HepG2 (cell line): ENCODE measurements around the gene TMC8. TPM values are rescaled to one million over a fixed set of nuclear protein-coding genes. Genes with fewer than 3 reads are reported as not detected.

Experiments
- EP300 ChIP-seq, 3 experiments: sonication (generic) in 1 of 3; formaldehyde crosslinking in 1 of 3; IDR thresholded peaks; 2 replicates each; pipeline versions ENCODE4 v1.5.1 to v1.6.1; 2011 to 2020; ENCODE audit warnings: low read depth in 2 of 3, low read length in 2 of 3, borderline replicate concordance in 1 of 3, improper control_type of control experiment in 1 of 3, mild to moderate bottlenecking in 1 of 3, missing genetic modification reagents in 1 of 3, moderate library complexity in 1 of 3
- GPBP1L1 ChIP-seq: sonication (generic); formaldehyde crosslinking; IDR thresholded peaks from 2 replicates; pipeline ENCODE4 v1.5.0; 2020; ENCODE audit warnings: mild to moderate bottlenecking, missing genetic modification reagents
- HOXA3 ChIP-seq: sonication (generic); formaldehyde crosslinking; IDR thresholded peaks from 2 replicates; pipeline ENCODE4 v1.5.0; 2020; ENCODE audit warnings: missing genetic modification reagents
- IRF2 ChIP-seq: IDR thresholded peaks from 2 replicates; pipeline ENCODE4 v1.6.1; 2018; ENCODE audit warnings: missing genetic modification reagents, missing compliant biosample characterization
- KDM5B ChIP-seq: sonication (generic); formaldehyde crosslinking; IDR thresholded peaks from 2 replicates; pipeline ENCODE4 v1.4.0; 2020; ENCODE audit warnings: missing genetic modification reagents, mild to moderate bottlenecking, borderline replicate concordance
- MAX ChIP-seq: IDR thresholded peaks from 2 replicates; pipeline ENCODE4 v1.6.1; 2012; ENCODE audit warnings: inconsistent platforms
- MED1 ChIP-seq: sonication (generic); formaldehyde crosslinking; IDR thresholded peaks from 2 replicates; pipeline ENCODE4 v1.4.0; 2020; ENCODE audit warnings: missing genetic modification reagents
- NFIC ChIP-seq: IDR thresholded peaks from 2 replicates; pipeline ENCODE4 v1.6.1; 2012; ENCODE audit warnings: mild to moderate bottlenecking, low read length, inconsistent platforms
- SP5 ChIP-seq: IDR thresholded peaks from 2 replicates; pipeline ENCODE4 v1.6.1; 2016; ENCODE audit warnings: low read depth, borderline replicate concordance
- ZNF350 ChIP-seq: sonication (generic); formaldehyde crosslinking; IDR thresholded peaks from 2 replicates; pipeline ENCODE4 v1.4.0; 2020; ENCODE audit warnings: mild to moderate bottlenecking, low read depth, missing genetic modification reagents, borderline replicate concordance
- ZNF567 ChIP-seq: sonication (generic); formaldehyde crosslinking; IDR thresholded peaks from 2 replicates; pipeline ENCODE4 v1.8.1; 2023; ENCODE audit warnings: mild to moderate bottlenecking, missing genetic modification reagents, borderline replicate concordance
- ZNF768 ChIP-seq: sonication (generic); formaldehyde crosslinking; IDR thresholded peaks from 2 replicates; pipeline ENCODE4 v1.4.0; 2020; ENCODE audit warnings: missing genetic modification reagents
- polyA plus RNA-seq, 8 experiments: library from polyadenylated mRNA; depleted of rRNA in 3 of 8; stranded (reverse) in 7 of 8; unstranded in 1 of 8; fragments of >200 nt; fragmentation: Illumina TruSeq in 4 of 8; extraction: Trizol in 4 of 8; gene quantifications; 2 replicates each; pipeline versions ENCODE4 v1.2.1 to v1.2.3, GENCODE V29; 2011 to 2016; ENCODE audit warnings: low read depth in 4 of 8, missing spikeins in 1 of 8, mixed read lengths in 1 of 8; ENCODE audit not compliant: insufficient read depth in 1 of 8
- total RNA-seq, 5 experiments: library from RNA; depleted of rRNA; stranded (reverse); fragments of >200 nt; fragmentation: Illumina TruSeq; extraction: Trizol; gene quantifications; 2 replicates each; pipeline ENCODE4 v1.2.3, GENCODE V29; 2016; ENCODE audit warnings: low read depth in 1 of 5
- TF ChIP-seq, protein P1 (sequence below): sonication (generic); formaldehyde crosslinking; IDR thresholded peaks from 2 replicates; pipeline ENCODE4 v1.4.0; 2020; ENCODE audit warnings: mild to moderate bottlenecking, missing genetic modification reagents
- TF ChIP-seq, protein P2 (sequence below): sonication (generic); formaldehyde crosslinking; IDR thresholded peaks from 2 replicates; pipeline ENCODE4 v1.4.0; 2020; ENCODE audit warnings: mild to moderate bottlenecking, missing genetic modification reagents
- TF ChIP-seq, protein P3 (sequence below): sonication (generic); formaldehyde crosslinking; IDR thresholded peaks from 2 replicates; pipeline ENCODE4 v1.8.1; 2023; ENCODE audit warnings: mild to moderate bottlenecking, missing genetic modification reagents

Gene TMC8
- total and polyA plus RNA-seq, 2 of the 13 experiments (the other 11 are each of a cell fraction or from before 2014, with no cell fraction given), result 0.53 to 7.8 TPM

DNA sequence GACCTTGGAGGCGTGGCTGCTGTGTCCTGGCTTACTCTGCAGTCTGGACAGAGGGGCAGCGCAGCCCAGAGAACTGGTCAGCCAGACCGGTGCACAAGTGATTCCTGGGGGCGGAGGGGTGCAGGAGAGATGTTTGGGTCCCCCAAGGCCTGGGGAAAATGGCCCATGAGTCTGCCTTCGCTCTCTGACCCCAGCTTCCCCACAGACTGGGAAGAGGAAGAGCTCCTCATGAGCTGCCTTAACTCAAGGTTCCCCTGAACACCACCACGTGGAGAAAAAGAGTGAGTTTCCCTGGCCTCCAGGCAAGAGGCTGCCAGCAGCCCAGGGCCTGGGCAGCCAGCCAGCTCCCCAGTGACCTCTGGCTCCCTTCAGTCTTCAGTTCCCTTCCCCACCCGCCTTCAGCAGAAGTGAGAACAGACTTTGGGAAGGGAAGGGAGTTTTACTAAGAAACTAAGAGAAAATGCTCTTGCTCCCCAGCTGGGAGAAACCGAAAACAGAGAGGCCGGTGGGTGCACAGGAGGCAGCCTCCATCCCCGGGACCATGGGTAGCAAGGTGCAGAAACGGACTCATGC is 13.7 kb downstream of the TMC8 start (continued):
- TF ChIP-seq, protein P1, sequence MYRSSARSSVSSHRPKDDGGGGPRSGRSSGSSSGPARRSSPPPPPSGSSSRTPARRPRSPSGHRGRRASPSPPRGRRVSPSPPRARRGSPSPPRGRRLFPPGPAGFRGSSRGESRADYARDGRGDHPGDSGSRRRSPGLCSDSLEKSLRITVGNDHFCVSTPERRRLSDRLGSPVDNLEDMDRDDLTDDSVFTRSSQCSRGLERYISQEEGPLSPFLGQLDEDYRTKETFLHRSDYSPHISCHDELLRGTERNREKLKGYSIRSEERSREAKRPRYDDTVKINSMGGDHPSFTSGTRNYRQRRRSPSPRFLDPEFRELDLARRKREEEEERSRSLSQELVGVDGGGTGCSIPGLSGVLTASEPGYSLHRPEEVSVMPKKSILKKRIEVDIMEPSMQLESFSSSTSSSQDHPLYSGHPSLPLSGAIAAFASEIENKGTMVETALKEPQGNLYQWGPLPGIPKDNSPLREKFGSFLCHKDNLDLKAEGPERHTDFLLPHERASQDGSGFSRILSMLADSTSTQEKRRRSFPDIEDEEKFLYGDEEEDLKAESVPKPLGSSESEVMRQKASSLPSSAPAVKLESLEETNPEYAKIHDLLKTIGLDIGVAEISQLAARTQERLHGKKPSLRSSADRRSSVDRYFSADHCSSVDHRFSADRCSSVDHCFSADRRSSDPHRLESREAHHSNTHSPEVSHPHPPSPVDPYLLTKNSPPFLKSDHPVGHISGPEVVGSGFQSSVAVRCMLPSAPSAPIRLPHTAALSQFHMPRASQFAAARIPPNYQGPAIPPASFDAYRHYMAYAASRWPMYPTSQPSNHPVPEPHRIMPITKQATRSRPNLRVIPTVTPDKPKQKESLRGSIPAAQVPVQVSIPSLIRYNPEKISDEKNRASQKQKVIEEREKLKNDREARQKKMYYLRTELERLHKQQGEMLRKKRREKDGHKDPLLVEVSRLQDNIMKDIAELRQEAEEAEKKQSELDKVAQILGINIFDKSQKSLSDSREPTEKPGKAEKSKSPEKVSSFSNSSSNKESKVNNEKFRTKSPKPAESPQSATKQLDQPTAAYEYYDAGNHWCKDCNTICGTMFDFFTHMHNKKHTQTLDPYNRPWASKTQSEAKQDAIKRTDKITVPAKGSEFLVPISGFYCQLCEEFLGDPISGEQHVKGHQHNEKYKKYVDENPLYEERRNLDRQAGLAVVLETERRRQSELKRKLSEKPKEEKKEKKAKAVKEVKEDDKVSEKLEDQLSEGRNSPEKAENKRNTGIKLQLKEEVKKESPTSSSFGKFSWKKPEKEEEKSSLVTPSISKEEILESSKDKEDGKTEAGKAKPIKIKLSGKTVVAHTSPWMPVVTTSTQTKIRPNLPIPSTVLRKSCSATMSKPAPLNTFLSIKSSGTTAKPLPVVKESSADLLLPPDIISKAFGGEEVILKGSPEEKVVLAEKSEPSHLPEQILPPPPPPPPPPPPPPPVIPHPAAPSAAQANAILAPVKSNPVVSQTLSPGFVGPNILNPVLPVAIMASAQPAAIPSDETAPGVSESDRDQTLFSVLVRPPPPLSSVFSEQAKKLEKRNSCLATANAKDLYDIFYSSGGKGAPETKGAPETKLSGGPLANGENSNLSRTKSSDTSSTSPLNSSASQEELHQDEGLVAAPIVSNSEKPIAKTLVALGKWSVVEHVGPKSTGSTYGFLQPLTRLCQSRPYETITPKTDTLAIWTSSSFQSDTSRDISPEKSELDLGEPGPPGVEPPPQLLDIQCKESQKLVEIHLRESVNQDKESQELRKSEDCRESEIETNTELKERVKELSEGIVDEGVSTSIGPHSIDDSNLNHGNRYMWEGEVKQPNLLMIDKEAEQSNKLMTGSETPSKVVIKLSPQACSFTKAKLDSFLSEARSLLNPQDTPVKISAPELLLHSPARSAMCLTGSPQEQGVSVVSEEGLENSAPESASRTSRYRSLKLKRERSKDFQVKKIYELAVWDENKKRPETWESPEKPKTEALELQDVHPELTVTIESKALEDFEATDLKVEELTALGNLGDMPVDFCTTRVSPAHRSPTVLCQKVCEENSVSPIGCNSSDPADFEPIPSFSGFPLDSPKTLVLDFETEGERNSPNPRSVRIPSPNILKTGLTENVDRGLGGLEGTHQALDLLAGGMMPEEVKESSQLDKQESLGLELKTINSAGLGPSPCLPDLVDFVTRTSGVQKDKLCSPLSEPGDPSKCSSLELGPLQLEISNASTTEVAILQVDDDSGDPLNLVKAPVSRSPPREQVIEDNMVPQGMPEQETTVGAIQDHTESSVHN (CRISPR knock-in tag), result no peak
- TF ChIP-seq MED1 (peak; percentile 47; the same call in 1 of the 2 replicates), IRF2 (0 out of 2 replicates have a peak, but pooled peaks have one; percentile 34), NFIC (no peak), SP5 (CRISPR knock-in tag) (peak; percentile 10; the same call in 1 of the 2 replicates), MAX (peak; percentile 75), GPBP1L1 (no peak), ZNF350 (CRISPR knock-in tag) (peak; percentile 41; the same call in 1 of the 2 replicates), EP300 (IDR thresholded peaks at IDR 0.05; ENCODE audit: low read depth in 2 of 2, low read length in 2 of 2) (no peak), EP300 (CRISPR knock-in tag; IDR thresholded peaks at IDR 0.05; ENCODE audit: borderline replicate concordance) (no peak), HOXA3 (CRISPR knock-in tag) (peak; percentile 35; the same call in 1 of the 2 replicates), KDM5B (CRISPR knock-in tag) (no peak), ZNF768 (CRISPR knock-in tag) (peak; percentile 93), ZNF567 (CRISPR knock-in tag) (0 out of 2 replicates have a peak, but pooled peaks have one; percentile 15)
- TF ChIP-seq, protein P2, sequence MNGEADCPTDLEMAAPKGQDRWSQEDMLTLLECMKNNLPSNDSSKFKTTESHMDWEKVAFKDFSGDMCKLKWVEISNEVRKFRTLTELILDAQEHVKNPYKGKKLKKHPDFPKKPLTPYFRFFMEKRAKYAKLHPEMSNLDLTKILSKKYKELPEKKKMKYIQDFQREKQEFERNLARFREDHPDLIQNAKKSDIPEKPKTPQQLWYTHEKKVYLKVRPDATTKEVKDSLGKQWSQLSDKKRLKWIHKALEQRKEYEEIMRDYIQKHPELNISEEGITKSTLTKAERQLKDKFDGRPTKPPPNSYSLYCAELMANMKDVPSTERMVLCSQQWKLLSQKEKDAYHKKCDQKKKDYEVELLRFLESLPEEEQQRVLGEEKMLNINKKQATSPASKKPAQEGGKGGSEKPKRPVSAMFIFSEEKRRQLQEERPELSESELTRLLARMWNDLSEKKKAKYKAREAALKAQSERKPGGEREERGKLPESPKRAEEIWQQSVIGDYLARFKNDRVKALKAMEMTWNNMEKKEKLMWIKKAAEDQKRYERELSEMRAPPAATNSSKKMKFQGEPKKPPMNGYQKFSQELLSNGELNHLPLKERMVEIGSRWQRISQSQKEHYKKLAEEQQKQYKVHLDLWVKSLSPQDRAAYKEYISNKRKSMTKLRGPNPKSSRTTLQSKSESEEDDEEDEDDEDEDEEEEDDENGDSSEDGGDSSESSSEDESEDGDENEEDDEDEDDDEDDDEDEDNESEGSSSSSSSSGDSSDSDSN (CRISPR knock-in tag), result peak; percentile 53; the same call in 1 of the 2 replicates
- TF ChIP-seq, protein P3, sequence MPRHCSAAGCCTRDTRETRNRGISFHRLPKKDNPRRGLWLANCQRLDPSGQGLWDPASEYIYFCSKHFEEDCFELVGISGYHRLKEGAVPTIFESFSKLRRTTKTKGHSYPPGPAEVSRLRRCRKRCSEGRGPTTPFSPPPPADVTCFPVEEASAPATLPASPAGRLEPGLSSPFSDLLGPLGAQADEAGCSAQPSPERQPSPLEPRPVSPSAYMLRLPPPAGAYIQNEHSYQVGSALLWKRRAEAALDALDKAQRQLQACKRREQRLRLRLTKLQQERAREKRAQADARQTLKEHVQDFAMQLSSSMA, result no peak
